SU-DHL-6 (cell line): ENCODE data around the gene CREB5.
A peak's percentile ranks its signal among the peaks of the same experiment; 100 is the strongest.

Experiments
- H2AFZ ChIP-seq: fragments of 200-600 bp; sonication (generic); 2 replicates; pipeline ENCODE4 v1.6.1; 2014; ENCODE audit warnings: low read depth, mild to moderate bottlenecking, moderate library complexity, mixed read lengths, antibody characterized with exemption, low read length; ENCODE audit not compliant: severe bottlenecking
- H3F3A ChIP-seq: fragments of 200-600 bp; shearing (Covaris generic); 2 replicates; pipeline ENCODE4 v1.6.0; 2016; ENCODE audit warnings: antibody characterized with exemption, mild to moderate bottlenecking; ENCODE audit not compliant: insufficient read depth
- H3K27ac ChIP-seq: fragments of 200-600 bp; sonication (generic); 2 replicates; pipeline ENCODE4 v1.5.1; 2016; ENCODE audit warnings: low read depth, mild to moderate bottlenecking, low read length, moderate library complexity, mixed read lengths
- H3K27me3 ChIP-seq: fragments of 200-600 bp; sonication (generic), shearing (Covaris generic); 2 replicates; pipeline ENCODE4 v1.6.0; 2014; ENCODE audit warnings: mild to moderate bottlenecking, low read length
- H3K36me3 ChIP-seq: fragments of 200-600 bp; sonication (generic); 2 replicates; pipeline ENCODE4 v1.6.1; 2014; ENCODE audit warnings: mild to moderate bottlenecking, low read length, mixed read lengths
- H3K4me2 ChIP-seq: fragments of 300-600, 200-600 bp; shearing (Covaris generic), sonication (generic); 2 replicates; pipeline ENCODE4 v1.6.0; 2014; ENCODE audit warnings: low read length, low read depth, mild to moderate bottlenecking; ENCODE audit not compliant: poor library complexity, severe bottlenecking
- H3K4me3 ChIP-seq: fragments of 200-600 bp; sonication (generic); 2 replicates; pipeline ENCODE4 v1.5.1; 2014; ENCODE audit warnings: antibody characterized with exemption, low read length, mild to moderate bottlenecking, mixed read lengths; ENCODE audit not compliant: insufficient read depth, poor library complexity, severe bottlenecking
- H3K79me2 ChIP-seq: fragments of 200-600 bp; sonication (generic); 2 replicates; pipeline ENCODE4 v1.6.1; 2014; ENCODE audit warnings: mild to moderate bottlenecking, low read length, moderate library complexity; ENCODE audit not compliant: insufficient read depth
- H3K9ac ChIP-seq: fragments of 200-600 bp; sonication (generic); 2 replicates; pipeline ENCODE4 v1.7.0; 2014; ENCODE audit warnings: mild to moderate bottlenecking, low read length
- H3K9me2 ChIP-seq: fragments of 200-600 bp; sonication (generic); replicated peaks from 2 replicates; pipeline ENCODE4 v1.6.1; 2014; ENCODE audit warnings: low read length; ENCODE audit not compliant: insufficient read depth
- H3K9me3 ChIP-seq: fragments of 200-600 bp; sonication (generic); 2 replicates; pipeline ENCODE4 v1.6.1; 2014; ENCODE audit warnings: low read length, mixed read lengths; ENCODE audit not compliant: insufficient read depth
- H4K20me1 ChIP-seq: fragments of 200-600 bp; sonication (generic); 2 replicates; pipeline ENCODE4 v1.6.1; 2014; ENCODE audit warnings: low read depth, mild to moderate bottlenecking, antibody characterized with exemption, low read length, moderate library complexity, mixed read lengths
- CTCF ChIP-seq: fragments of 200-600 bp; sonication (generic); IDR thresholded peaks from one replicate; pipeline ENCODE4 v1.5.1; 2017; ENCODE audit warnings: antibody characterized with exemption, mild to moderate bottlenecking, low read length, moderate library complexity; ENCODE audit not compliant: insufficient read depth, poor library complexity, severe bottlenecking
- EZH2phosphoT487 ChIP-seq: fragments of 200-600 bp; sonication (generic), shearing (Covaris generic); conservative IDR thresholded peaks from 2 replicates; pipeline ENCODE4 v1.6.1; 2018; ENCODE audit warnings: mild to moderate bottlenecking, antibody characterized with exemption, low read length, moderate library complexity, mixed read lengths

CREB5 gene

DNA sequence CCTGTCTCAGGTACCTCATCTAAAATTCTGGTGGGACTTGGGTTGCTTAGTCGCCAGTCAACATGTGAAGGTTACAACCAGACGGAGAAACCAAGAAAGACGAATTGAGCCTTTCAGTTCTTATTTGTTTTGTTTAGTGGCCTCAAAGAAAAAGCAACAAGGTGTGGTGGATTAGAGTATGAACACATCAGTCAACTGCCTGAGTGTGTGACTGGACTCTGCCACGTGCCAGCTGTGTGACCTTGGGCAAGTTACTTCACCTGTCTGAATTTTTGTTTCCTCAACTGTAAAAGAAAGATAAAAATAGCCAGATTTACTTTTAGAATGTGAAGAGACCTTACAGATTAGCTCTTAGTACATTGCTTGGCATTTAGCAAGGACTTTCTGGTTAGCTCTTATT lies 259.2 kb downstream of the CREB5 start:
- H3F3A ChIP-seq: no peaks in the 10 kb centered on the region
- H3K9me3 ChIP-seq: no peaks in the 10 kb centered on the region
- TF ChIP-seq CTCF (no peak), EZH2phosphoT487 (no peak)
- no peak overlapping the region for H3K4me3 ChIP-seq
- peaks cover 4% of the 10 kb centered on the region; the same call in 1 of the 2 replicates for H3K79me2 ChIP-seq
- H4K20me1 ChIP-seq: peaks cover 4% of the 10 kb centered on the region; the same call in 1 of the 2 replicates
- no peak overlapping the region for H3K9ac ChIP-seq
- H3K27me3 ChIP-seq: no peaks in the 10 kb centered on the region
- H3K4me2 ChIP-seq: peak overlapping the region; percentile 27
- no peaks in the 10 kb centered on the region for H3K9me2 ChIP-seq
- no peak overlapping the region for H3K27ac ChIP-seq
- no peak overlapping the region for H2AFZ ChIP-seq
- no peaks in the 10 kb centered on the region for H3K36me3 ChIP-seq

DNA sequence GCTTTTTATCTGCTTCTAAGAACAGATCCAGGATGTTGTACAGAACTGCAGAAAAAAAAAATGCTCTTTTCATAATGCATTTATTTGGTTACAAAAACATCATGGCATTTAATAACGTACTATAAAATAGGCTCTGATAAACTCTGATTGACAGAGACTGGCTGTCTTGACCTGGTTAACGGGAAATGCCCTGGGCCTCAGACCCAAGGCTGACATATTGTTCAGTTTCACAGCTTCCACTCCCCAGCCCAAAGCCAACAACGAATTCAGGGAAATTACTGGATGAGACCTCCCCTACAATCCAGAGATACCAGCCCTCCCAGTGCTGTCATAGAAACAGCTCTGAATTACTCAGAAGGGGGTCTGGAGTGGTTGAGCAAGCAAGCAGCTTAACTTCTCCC lies 260.1 kb downstream of the CREB5 start:
- Histone ChIP-seq H3K36me3 (no peaks in the 10 kb centered on the region), H3K9me3 (no peaks in the 10 kb centered on the region), H2AFZ (no peak overlapping the region), H3K9me2 (no peaks in the 10 kb centered on the region), H3K79me2 (peaks cover 4% of the 10 kb centered on the region; the same call in 1 of the 2 replicates), H4K20me1 (peaks cover 4% of the 10 kb centered on the region; the same call in 1 of the 2 replicates), H3K9ac (no peak overlapping the region), H3K27ac (no peak overlapping the region), H3K27me3 (no peaks in the 10 kb centered on the region), H3K4me3 (no peak overlapping the region), H3F3A (no peaks in the 10 kb centered on the region), H3K4me2 (no peak overlapping the region)
- no peak for TF ChIP-seq EZH2phosphoT487
- TF ChIP-seq CTCF: no peak

DNA sequence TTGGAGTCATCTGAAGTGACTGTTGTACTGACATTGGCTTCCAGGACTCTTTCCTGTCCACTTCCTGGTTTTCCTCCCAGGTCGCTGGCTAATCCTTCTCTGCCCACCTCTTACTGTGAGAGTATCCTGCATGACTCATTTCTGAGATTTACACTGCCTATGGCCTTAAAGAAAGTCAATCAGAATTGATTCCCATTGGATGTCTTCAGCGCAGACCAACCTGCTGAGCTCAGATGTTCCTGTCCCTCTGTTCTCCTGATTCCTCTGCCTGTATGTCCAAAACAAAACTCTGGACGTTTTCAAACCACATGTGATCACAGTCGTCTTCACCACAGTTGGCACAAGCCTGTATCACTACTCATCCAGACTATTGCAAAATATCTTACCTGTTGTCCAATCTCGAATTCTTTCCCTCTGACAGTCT lies 262.1 kb downstream of the CREB5 start:
- TF ChIP-seq EZH2phosphoT487 (no peak), CTCF (no peak)
- Histone ChIP-seq H3K4me3 (no peak overlapping the region), H3K27ac (no peak overlapping the region), H3K79me2 (no peaks in the 10 kb centered on the region), H3K9ac (no peak overlapping the region), H2AFZ (no peak overlapping the region), H3K9me2 (no peaks in the 10 kb centered on the region), H3K9me3 (no peaks in the 10 kb centered on the region), H3F3A (no peaks in the 10 kb centered on the region), H3K36me3 (no peaks in the 10 kb centered on the region), H4K20me1 (no peaks in the 10 kb centered on the region), H3K4me2 (no peak overlapping the region), H3K27me3 (no peaks in the 10 kb centered on the region)
